ENCODE measurements around the gene HNRNPA3. TPM values are rescaled to one million over a fixed set of nuclear protein-coding genes. Genes with fewer than 3 reads are reported as not detected.
"Not testable (repeated sequence)": the region's sequence is repeated elsewhere in the genome, so short reads cannot be mapped to it uniquely, and the experiment has no call there.

HNRNPA3 gene
- total RNA-seq: 40.7 and 83.4 TPM in 2 replicates

DNA sequence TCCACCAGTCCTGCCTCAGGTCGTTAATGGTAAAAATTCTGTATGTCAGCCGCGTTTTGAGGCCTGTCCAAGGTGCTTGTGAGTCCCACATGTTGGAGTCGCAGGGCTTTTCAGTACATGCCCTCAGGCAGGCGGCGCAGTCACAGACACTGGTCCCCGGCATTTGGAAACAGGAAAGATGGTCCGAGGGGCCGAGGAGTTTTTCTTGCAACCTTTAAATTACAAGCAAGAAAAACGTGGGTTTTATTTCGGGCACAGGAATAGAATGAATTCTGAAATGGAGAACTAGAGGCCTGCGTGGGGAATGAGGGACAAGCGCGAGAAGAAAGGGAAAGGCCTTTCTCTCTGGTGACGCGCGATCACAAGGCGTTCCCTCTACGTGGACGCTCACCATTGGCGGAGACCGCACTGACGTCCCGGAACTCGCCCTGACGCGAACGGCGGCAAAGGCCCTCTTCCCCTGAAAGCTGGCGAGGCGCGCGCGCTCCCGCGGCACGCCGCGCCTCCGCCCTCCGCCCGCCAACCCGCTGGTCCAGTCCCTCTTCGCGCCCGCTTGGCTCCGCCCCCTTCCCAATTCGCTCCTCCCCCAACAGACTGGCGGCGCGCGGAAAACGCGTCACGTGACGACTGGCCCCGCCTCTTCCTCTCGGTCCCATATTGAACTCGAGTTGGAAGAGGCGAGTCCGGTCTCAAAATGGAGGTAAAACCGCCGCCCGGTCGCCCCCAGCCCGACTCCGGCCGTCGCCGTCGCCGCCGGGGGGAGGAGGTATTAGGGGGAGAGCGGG, at the start of gene HNRNPA3:
TSS of gene HNRNPA3 (plus strand) at position 689 of the 785 bp plus-strand sequence. CDS start at position 695, 6 bp downstream.
- DNase-seq: peak; percentile 99

DNA sequence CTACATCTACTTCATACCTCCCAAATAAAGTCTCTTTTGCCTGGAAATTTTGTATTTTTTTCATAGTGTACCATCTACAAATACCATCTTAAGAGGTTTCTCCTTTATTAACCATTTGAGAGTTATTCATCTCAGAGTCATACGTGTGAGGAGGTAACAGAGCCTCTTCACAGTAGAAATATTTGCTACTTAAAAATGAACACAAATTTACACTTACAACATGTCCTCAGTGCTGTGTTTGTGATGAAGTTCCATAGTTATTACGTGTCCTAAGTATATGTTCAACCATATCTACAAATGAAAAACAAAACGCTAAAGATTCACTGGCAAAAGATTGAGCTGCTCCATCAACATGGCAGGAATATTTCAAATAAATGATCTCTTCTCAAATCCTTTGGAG, 48.5 kb upstream of the HNRNPA3 start:
- no peak for DNase-seq

DNA sequence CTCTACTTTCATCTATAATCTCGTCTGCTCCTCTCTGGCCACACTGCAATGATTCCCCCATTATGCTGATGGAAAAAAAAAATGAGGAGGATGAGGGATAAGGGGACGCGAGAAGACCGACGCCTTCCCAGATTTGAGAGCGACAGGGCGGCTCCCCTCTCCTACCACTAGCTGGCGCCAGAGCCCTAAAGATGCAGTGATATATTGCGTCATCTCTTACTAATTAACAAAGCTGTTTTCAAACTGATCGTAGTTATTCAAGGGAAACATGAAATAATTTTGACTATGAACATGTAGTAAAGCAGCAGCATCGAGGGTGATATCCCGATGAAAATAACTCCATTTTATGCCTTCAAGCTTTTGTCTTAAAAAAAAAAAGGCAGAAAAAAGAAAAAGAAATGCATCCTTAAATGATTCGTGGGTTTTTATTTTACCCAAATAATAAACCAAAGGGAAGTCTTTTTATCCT, 48.0 kb upstream of the HNRNPA3 start:
- DNase-seq: peak; percentile 91

DNA sequence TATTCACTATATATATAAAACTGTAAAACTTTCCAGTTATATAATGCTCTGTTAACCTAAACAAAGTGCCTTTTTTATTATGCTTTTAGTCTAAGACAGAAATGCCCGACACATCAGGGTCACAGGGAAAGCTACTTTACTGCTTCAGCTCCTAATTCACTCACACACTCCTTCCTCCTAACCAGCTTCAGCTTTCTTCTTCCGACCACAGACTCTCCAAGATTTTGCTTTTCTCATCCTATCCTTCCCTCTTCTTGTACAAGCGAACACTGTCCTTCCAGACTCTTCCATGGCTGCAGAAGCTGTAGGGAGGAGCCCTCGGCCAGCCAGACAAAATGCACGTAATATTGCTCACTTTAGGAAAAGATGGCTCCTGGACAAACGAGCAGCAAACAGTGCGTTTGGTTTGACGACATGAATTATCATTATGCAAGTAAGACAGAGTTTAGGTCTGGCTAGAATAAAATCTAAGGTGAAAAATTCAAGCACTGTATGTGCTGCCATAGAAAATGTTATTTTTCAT, 47.5 kb upstream of the HNRNPA3 start:
- DNase-seq: peak; percentile 67

DNA sequence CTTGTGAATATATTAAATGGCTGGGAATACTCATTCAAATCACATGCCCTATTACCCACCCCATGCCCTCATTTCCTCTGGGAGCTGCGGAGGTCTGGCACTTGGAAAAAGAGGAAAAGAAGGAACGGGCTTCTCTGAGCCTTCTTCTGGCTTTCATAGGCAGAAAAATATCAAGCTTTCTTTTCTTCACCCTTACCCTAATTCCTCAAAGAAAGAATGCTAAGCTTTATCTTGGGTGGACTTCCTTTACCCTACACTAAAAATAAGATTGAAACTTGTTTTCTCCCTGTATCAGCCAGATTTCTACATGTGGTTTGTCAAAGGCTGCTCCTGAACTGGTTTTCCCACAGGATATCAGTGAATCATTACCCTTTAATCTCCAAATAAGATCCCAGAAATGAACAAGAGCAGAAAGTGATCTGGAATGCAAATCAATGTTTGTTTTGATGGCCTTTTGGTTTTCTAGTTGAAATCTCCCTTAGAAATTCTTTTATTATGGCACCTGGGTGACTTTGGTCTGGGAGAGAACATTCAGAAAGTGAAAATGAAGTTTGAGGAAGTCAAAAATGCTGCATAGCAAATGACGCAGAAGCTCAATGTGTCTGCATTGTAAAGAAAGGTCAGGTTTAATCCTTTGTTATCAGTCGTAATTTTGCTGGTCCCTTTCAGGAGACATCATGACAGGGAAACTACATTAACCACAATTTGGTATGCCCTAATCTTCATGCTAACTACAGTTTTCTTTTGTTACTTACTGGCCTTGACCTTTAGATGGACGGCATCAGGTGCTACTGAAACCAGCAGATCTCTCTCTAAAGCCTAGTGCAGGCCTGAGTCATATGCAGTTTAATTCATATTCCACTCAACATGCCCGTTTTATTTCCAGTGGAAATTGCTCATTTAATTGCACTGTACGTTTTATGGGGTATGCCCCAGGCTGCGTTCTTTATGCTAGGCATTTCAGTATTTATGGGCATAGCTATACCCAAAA, 46.6 kb upstream of the HNRNPA3 start:
- DNase-seq: peak; percentile 75

DNA sequence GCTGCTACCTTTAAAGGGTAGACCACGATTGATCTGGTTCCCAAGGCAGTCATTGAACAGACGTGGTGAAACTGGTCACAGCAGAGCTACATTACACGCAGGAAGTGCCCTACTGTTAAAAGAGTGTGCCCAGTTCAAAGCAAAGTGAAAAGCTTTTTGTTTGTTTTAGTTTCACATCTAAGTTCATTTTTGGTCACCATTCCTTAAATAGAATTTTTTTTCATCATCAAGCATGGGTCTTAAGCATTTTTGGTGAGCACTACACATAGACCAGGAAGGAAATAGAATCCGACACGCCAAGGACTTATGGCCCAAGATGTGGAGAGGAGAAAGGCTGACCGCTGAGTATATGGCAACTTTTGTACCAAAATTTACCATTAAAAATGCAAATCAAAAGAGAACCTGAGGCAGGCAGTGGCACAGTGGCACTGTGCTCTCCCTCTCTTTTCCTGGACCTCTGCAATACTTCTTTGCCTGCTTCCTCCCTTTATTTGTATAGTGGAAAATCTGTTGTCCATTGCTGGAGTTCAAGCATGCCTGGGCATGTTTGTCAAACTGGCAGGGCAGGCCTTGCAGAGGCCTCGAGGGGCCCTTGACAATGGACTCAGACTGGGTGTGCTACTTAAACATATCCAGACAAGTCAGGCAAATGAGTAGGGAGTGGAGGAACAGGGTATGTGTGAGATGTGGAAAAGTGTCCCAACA, 42.6 kb upstream of the HNRNPA3 start:
- no peak for DNase-seq

DNA sequence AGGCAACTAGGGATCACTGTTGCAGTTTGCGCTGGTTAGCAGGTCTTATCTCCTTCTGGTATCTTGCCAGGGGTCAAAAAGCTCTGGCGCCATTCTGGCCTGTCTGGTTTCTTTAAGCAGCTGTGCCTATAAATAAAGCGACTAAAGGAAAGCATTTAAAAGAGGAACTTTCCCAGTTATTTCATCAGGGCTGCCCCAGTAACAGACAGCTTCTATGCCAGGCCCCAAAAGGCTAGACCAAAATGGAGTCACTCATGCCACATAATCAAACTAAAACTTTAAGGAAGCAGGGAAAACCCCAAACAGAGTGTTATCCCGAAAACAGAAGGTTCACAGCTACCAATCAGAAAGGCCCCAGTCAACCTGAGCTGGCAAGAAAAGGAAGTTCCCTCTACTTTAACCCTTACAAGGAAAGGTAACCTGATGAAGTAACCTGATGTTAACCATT, 41.2 kb upstream of the HNRNPA3 start:
- DNase-seq: no peak

DNA sequence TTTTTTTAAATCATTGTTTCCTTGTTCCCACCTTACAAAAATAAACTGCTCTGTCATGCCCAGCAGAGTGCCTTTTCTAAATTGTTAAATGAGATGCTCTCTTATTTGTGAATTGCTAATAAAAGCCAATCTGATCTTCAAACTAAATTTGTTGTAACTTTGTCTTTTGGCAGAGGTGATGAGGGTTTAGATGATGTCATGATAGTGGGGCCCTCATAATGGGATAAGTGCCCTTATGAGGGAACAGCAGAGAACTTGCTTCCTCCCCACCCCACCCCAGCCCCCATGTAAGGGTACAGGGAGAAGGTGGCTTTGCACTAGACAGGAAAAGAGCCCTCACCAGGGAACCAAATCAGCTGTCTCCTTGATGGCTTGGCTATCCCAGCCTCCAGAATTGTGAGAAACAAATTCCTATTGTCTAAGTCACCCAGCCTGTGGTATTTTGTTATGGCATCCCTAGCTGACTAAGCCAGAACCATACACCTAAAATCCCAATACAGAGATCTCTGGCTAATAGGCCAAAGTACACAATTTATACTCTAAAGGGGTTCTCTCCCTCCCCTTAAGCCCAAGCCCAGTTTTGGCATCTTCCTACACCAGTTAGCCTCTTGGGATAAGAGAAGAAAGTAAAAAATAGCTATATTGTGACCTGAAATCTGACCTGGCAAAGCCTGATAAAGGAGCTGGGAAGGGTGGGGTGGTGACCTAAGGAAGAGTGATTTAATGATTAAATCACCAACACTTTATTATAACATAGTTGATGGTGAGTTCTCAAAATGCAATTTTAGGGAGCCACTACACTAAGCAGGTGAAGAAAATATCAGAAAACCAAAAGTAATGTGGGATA, 40.3 kb upstream of the HNRNPA3 start:
- peak; percentile 45 for DNase-seq

DNA sequence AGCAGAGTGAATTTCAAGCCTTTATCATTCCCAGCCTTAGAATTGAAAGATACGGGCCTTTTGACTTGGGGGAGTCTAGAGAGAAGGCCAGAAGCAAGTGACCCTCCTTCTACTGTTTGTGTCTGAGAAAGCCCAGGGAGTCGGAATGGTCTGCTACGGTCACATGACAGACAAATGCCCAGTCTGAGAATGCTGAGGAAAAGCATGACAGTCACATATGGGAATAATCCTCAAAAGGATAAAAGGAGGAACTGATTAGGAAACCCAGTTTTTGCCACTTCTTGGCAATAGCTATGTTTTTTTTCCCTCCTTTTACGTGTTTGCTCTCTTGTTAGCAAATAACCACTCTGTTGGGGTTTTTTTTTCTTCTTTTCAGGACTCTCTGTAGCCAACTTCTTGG, 38.1 kb upstream of the HNRNPA3 start:
- no peak for DNase-seq

DNA sequence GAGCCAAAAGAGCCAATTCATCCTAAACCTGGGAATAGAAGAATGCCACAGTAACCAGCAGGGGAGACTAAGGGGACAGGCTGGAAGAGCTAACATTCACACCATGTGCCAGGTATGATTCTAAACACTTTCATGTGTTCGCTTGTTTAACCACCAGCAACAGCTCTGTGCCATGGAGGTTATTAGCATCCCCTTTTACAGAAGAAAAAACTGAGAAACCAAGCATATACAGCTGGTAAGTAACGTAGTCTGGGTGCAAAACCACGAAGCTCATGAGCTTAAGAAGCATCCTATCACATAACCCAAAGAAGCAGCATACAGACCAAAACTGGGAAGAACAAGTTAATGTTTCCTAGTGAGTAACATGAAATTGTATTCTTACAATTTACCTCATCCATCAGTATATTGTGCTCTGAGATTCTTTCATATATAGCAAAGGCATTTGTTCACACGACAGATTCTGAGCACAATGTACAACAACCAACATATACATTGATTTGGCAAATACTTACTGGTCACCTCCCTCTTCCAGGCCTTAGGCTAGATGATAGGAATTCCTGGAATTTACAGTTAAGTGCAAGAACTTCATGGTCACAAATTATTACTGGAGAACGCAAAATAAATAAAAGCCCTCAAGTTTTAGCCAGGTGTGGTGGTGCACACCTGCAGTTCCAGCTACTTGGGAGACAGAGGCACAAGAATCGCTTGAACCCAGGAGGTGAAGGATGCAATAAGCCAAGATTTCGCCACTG, 36.5 kb upstream of the HNRNPA3 start:
- no peak for DNase-seq

DNA sequence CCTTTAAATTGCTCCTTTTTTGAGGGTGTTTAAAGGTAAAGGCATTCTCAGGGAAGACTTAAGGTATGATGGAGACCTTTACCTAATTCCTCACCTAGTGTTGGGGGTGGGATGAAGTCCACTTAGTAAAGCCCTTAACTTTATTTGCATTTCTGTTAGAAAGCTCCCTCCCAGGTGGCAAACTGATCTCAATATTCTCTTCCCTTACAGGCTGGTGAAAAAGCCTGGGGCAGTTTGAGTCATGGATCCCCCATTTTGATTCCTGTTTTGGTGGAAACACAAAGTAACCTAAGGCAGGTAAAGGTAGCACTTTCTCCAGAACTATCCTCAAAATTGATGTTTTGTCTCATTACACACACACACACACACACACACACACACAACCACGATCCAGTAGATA, 33.8 kb upstream of the HNRNPA3 start:
- DNase-seq: no peak

DNA sequence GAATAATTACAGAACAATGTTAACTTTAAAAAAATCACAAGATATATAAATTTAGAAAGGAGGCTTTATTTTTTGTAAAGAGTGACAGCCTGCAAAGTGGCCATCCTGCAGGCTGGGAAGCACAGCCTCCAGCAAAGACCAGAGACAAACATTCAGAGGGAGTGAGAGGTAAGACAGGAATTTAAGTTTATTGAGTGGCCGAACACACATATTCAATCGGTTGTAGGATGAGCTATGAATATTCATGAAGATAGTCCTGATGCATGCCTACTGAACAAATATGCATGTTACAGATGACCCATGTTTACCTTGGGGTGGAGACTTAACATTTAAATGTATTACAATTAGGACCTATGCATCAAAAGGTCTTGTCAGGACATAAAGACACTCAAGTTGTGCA, 33.4 kb upstream of the HNRNPA3 start:
- no peak for DNase-seq

DNA sequence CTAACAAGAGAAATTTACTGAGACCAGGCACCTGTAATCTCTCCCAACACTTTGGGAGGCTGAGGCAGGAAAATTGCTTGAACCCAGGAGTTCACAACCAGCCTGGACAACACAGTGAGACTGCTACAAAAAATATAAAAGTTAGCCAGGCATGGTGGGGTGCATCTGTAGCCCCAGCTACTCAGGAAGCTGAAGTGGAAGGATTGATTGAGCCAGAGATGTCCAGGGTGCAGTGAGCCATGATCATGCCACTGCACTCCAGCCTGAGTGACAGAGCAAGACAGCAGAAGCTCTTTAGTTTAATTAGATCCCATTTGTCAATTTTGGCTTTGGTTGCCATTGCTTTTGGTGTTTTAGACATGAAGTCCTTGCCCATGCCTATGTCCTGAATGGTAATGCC, 32.9 kb upstream of the HNRNPA3 start:
- not testable (repeated sequence) for DNase-seq

DNA sequence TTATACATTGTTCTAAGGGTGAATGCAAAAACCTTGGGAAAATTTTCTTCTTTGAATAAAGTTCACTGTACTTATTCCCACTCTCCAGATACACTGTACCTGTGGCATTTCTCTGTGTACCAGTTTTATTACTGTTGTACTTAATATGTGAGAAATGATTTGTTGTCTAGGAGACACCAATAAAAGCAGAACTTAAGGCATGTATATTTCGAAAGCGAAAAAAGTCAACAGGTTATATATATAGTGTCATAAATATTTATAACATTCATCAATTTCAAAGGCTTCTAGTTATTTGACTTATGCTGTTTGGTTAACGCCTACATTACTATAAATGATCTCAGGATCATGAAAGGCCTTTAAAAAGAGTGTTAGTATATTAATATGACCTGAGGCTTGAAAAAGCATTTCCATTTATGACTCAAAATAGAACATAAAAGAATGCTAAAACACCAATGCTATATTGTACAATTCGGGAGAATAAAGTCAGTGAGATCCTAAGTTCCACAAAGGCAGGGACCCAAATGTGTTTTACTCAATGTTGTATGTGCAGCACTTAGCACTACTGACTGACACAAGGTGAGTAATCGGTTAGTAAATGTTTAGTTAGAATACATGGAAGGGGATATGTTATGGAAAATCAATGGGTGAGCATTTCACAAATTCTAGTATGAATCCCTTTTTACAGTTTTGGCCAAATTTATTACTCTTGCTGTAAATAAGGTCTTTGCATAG, 32.2 kb upstream of the HNRNPA3 start:
- DNase-seq: no peak

DNA sequence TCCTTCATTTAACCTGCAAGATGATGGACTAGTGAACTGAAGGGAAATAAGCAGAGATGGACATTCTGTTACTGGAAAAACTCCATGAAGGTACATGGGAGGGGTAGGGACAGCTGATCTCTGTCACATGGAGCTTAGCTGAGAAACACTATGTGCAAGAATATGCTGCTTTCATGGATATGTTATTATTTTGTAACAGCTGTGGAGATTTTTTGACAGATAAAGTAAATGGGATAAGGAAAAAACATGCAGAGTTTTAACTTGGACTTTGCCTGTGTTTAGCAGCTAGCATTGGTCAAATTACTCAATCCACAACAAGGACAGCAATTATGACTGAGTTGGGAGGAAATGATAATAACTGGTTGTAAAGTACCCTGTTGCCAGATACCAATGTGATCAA, 28.7 kb upstream of the HNRNPA3 start:
- DNase-seq: no peak

DNA sequence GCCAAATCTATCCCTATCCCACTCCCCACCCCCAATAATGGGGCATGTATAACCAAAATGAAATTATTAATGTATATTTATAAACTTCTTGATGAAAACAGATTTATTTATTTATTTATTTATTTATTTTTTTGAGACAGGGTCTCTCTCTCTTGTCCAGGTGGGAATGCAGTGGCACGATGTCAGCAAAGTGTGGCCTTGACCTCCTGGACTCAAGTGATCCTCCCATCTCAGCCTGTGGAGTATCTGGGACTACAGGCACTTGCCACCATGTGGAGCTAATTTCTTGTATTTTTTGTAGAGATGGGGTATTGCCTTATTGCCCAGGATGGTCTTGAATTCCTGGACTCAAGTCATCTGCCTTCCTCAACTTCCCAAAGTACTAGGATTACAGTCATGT, 28.0 kb upstream of the HNRNPA3 start:
- DNase-seq: no peak

DNA sequence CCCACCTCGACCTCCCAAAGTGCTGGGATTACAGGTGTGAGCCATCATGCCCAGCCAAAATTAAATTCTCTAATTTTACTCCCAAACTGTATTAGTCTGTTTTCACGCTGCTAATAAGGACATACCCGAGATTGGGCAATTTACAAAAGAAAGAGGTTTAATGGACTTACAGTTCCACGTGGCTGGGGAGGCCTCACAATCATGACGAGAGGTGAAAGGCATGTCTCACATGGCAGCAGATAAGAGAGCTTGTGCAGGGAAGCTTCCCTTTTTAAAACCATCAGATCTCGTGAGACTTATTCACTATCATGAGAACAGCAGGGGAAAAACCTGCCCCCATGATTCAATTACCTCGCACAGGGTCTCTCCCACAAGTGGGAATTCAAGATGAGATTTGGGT, 26.6 kb upstream of the HNRNPA3 start:
- not testable (repeated sequence) for DNase-seq

DNA sequence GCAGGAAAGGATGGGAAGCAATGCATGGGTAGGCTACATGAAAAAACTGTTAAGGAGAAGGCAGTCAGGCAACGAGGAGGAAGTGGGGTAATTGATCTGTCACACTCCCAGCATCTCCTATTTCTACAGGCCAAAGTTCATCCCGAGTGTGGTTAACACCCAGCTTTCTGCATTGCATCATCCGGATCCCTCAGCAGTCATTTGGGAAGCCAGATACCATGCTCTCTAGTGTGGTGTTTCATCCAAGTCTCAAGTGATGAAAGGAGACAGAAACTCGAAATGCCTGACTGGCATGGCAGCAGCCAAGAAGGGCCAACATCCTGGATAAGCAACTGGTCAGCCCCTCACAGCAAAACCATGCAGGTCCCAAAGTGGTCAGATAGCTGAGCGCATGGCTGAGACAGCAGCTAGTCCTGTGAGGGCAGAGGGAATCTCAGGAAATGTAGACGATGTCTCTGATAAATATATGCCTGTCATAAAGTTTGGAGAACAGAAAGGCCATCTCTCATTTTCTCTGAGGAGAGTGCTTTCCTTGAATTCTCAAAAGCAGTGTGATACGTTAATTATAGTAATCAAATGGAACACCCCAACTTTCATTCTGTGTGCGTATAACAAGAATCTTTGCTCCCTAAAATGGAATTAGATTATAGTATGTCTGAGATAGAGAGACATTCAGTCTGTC, 24.8 kb upstream of the HNRNPA3 start:
- DNase-seq: no peak

All from dermis blood vessel endothelial cell (primary cell).